ENCODE measurements around the gene ELL2.

Gene ELL2

DNA sequence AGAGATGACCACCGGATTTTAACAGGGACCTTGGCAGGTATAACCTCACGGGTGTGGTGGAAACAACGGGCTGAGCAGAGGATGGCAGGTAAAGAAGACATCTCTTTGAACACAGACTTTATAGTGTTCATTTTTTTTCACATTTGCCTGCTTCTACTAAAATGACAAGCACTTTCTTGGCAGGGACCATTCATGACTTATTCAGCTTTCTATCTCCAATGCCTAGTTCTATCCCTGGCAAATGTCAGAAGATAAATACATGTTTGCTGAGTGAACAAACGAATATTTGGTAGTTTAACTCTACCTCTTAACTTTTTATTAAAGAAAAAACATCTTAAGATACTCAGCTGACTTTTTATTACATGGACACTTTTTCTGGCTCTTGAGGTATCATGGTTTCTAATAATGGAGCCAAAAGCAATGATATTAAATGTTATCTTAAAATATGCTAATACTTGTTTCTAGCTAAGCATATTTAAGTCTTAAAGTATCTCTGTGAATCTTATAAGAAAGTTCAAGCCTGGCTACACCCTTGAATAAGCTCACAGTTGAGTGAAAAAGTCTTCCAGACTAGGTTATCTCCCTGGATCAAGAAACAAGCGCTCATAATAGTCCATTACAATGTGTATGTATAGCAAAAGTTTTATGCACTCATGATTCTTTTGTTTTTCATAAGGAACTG lies 8.5 kb downstream of the ELL2 start:
- DNase-seq: no peak

DNA sequence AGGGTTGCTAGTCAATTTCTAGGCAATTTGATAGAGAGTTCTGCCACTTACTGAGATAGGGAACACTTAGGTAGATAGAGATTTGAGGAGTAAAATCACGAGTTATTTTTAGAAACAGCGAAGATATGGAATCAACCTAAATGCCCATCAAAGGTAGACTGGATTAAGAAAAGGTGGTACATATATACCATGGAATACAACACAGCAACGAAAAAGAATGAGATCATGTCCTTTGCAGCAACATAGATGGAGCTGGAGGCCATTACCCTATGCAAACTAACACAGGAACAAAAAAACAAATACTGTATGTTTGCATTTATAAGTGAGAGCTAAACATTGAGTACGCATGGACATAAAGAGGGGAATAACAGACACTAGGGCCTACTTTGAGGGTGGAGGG lies 9.7 kb downstream of the ELL2 start:
- no peak for DNase-seq

DNA sequence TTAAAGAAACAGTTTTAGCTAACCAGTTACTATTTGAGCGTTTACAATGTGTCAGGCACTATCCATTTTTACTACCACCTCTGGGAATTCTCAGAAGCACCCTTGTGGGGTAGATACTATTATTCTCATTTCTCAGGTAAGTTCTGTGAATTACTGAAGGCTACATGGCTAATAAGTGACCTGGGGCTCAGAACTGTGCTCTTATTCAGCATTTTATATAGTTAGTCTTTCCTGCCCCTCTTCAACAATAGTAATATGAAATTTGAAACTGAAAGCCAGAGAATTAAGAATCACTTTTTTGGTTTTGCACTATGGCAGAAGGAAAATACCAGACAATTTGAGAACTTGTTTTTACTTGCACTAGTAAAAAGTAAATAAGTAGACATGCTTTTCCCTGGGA lies 11.8 kb downstream of the ELL2 start:
- DNase-seq: no peak

DNA sequence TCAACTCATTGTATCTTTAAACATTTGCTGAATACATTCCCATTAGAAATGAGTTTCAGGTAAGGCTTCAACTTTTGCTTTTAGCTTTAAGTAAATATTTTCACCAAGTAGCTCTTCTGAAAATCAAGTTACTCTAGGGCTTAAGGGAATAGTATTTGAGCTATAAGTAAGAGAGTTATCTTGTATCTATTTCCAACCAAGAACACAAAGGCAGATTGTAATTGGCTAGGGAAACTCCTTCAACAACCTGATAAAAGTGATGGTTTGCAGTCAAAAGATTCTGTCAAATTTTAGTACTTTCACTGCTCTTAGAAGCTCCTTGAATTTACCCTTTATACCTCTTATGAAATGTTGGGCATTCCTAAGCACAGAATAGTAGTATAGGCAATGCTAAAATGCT lies 13.0 kb downstream of the ELL2 start:
- no peak for DNase-seq

DNA sequence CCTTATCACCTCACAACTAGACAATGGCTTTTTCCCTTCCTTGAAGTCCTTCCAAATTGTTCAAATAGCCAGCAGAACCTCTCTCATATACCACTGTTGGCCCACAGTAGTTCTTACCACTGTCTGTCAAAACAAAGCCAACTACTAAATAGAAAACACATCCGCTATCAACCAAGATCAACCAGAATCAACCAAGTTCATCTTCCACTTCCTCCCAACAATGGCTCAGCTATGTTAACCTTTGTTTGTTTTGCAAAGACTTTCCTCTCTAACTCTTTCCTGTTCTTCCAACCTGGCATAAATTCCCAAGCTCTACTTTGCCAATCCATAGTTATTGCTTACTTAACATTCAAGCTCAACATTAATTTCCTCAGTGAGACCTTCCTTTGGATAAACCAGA lies 15.2 kb downstream of the ELL2 start:
- no peak for DNase-seq

DNA sequence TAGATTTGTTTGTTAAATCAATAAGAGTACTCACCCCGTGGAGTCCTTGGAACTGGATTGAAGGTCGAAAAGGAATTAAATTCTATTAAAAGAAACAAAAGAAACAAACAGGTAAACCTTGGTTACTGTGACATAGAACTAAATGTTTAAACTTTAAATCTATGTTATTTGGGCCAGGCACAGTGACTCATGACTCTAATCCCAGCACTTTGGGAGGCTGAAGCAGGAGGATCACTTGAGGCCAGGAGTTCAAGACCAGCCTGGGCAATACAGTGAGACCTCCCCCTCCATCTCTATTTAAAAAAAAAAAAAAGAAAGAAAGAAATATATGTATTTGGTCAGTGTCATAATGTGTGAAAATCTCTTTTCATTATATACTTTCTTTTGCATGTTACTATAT lies 18.7 kb downstream of the ELL2 start:
- no peak for DNase-seq

DNA sequence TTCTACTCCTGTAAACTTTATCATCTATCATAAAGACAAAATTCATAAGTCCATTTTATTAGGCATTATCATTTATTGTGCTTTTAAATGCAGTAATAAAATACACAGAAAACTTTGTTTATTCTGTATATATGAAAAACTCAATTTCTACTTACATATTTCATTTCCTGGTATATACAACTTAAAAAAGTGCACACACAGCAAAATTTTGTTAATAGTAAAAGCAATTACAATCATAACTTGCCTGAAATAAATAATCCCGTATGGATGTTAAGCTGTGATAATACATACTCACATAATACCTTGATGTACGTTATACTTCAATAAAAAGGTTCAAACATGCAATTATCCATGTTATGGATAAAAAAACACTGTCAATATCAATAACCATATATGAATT lies 19.2 kb downstream of the ELL2 start:
- no peak for DNase-seq

DNA sequence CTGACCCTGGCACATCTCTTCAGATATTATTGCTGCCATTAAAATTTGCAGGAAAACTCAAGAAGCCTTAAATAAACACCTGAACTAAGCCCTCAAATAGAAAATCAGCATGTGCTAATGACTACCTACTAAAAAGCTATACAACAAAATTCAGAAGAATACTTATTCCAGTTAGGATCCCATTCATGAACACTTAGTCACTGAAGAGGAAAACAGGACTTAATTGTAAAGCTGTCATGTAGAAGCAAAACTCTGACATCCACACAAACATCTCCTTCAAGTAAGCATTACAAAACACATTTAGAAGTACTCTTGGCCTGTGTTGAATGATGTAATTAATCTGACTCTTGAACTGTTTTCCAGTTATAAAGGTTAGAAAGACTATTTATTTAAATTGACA lies 19.9 kb downstream of the ELL2 start:
- DNase-seq: no peak

DNA sequence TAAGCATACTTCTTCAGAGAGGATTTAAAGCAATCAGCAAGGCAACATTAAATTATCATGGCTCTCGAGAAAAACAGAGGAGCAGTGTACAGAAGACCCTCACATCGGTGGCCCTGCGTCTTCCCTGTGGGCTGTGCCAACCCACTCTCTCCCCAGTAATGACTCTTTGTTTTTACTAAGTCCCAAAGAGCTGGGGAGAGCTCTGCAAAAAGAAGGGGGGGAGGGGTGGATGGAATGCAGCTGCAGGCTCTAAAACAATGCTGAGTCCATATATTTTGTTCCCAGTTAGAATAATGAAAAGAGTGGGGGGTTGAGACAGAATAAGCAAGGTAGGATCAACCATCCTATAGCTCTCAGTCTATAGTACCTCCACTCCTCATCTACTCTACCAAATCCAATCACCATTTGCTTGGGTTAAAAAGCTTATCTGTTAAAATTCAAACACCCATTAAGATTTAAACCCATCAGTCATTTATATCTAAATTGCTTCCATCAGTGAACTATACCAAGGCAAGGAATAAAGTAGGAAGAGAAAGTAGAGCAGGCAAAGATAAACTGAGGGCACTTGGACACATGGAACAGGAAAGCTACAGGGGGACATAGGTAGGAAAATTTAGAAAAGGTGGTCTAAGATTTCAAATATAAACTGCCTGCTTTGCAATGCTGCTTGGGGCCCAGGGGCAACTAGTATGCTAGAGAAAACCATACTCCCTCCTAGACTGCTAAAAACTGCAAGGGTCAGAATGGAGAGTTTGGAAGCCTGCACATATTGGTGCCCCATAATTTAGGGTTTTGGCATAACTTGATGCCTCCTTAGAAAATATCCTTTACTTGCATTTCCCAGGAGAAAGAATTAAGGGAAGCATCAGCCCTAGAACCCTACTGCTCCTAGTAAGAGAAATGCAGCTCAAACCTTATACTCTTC lies 20.6 kb downstream of the ELL2 start:
- no peak for DNase-seq

DNA sequence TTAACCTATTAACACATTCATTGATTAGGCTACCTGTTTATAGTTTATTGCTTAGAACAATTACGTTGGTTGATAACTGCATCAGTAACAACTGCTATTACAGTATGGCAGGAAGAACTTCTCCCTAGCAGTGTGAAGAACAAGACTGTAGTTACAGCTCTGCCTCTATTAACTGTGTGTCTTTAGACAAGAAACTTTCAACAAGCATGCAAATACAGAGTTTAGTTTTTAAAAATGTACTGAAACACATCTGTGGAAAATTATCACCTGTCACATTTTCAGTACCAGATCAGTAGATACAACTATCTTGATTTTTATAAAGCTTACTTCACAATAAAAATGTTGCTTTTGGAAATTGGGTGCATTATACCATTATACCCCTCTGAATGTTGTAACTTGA lies 22.2 kb downstream of the ELL2 start:
- DNase-seq: no peak

DNA sequence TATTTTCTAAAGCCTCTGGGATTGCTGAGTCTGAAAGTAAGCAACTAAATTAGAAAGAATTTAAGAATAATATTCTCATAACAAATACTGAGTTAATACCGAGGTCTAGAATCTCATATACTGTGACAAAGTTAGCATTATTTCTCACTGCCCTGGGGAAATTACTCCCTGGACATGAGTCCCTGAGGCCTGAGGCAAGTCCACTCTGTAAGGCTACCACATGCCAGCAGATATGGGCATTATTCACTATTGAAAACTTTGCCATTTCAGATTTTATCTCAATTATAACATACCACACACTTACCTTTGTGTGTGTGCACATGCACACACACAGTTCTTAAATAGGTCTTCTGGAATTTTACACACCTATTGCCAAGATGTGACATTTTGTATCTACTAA lies 22.9 kb downstream of the ELL2 start:
- no peak for DNase-seq

DNA sequence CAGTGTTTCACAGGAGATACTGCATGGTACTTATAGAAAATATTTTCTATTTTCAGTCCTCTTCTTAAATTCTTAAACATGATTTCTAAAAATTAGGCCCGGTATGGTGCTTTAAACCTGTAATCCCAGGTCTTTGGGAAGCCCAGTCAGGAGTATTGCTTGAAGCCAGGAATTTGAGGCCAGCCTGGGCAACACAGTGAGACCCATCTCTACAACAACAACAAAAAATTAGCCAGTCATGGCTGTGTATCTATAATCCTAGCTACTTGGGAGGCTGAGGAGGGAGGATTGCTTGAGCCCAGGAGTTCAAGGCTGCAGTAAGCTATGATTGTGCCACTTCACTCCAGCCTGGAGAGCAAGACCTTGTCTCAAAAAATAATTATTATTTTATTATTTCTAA lies 23.3 kb downstream of the ELL2 start:
- no peak for DNase-seq

DNA sequence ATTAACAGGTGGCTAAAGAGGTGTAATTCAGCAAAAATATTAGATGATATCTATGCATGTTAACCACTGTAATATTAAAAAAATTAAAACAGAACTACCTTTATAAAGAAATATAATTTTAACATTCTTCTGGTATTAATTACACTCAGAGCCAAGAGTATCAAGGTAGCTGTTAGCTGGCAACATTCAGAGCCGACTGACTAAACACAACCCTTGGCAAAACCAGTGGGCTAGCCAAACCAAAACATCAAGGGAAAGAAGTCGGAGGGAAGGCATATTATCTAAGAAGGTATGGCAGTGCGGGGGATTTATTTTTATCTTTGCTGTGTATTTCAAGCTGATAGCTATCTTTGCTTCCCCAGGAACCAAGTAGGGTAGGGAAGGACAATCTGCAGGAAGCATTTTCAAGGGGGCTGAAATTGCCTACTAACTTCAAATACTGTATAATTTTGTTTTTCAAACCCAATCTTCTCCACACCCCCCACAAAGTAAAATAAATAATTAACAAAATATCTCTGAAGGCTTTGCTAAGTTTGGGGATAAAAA lies 24.0 kb downstream of the ELL2 start:
- no peak for DNase-seq

DNA sequence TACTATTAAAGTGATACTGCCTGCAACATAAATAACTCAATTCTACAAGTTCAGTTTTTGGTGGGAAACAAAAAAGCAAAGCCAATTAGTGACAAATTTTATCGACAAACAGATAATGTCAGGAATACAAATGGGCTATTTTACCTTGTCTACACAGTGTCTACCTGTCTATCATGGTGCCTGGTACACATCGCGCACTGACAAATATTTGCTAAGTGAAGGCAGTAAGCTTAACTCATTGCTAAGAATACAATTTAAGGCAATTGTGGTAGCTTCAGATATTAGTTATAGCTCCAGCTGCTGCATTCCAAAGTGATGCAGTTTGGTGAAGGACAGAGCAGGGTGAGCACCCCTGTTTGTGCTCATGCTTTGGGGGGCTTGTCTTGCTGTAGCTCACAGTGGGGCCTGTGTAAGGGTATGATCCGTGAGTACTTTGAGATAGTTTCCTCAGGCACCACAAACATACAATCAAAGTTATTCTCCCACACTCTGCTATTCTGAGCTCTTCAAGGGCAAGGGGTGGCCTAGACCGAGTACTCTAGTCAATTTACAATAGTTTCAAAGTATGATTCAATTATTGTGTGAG lies 24.7 kb downstream of the ELL2 start:
- no peak for DNase-seq

DNA sequence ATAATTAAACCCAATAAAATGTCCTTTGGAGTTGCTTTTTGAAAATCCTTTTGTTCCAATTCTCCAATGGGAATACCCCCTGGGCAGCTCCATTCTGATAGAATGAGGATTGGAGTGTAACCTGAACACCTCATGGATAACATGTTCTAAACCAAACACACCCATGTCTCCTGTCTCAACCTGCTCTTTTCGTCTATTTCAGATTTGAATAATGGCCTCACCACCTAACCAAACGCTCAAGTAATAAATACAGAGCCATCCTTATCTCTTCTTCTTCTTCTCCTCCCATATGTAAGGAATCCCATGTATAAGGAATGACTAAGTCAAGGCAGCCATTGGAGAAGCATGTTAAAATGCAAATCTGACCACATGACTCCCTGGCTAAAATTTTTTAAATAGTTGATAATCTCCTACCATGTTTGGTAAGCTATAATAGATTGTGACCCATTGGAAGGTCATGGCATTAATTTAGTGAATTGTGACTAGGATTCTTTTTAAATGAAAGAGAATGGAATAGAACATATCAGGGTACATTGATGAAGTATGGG lies 26.0 kb downstream of the ELL2 start:
- DNase-seq: no peak

DNA sequence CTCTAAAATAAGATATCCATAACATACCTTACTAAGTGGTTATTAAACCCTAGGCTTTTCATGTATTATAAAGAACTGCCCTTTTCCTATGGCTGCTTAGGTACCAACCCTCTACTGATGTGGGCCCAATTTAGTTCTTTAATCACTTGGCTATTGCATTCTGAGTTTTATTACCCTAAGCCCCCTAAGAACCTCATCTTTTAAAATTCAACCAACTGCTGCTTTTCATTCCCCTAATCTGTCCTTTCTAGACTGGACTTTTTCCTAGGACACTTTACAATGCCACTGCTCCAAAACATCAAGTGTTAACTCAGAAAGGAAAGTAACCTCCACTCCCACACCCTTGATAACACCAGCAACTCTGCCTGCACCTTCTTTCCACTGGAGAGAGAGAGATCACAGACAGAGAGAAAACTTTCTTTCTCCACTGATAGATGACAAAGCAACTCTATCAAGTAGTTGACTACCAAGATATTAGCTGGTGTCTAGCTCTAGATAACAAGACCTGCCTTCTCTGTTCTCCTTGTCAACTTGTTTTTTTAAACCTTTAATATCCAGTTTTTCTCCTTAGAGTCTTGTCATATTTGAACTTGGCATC lies 27.3 kb downstream of the ELL2 start:
- no peak for DNase-seq

DNA sequence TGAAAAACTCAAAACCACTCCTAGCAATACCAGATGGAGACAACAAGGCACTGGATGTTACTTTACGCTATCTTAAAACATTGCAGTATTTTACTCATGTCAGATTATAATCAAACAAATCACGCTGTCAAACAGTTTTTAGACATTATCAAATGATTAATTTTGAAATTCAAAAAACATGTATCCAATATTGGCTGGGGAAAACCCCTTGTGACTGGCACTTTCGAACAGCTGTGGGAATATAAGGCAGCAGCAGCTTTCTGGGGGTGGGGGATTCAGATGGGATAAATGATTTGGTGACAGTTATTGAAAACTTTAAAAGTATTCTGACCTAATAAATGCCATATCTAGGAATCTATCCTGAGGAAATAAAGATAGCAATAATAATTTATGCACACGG lies 28.7 kb downstream of the ELL2 start:
- no peak for DNase-seq

DNA sequence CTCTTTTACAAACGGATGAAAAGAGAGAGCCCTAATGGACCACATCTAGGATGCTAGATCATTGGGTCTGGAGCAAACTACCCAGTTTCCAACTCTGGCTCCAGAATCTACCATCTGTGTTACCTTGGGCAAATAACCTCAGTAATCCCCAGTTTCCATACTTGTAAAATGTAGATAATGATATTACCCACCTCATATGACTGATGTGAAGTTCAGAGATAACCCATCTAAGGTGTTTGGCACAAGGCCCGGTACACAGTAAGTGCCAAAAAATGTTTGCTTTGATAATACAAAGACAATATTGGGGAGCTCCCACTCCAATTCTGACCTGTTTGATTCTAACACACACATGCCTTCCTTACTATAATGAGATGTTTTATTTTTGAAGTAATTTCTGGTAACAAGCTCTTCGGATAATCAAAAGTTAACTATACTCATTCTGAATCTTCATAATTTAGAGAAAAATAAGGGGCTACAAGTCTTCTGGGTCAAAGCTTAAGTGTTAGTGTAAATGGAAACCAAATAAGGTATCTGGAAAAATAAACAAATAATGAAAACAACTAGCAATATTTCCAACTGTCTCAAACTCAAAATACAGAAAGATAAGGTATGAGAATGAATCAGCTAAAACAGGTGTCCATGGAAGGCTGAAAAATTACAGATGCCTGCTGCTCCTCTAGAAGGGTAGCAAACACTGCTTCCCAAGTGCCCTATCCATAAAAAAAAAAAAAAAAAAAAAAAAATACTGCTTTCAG lies 30.4 kb downstream of the ELL2 start:
- peak; percentile 19 for DNase-seq

DNA sequence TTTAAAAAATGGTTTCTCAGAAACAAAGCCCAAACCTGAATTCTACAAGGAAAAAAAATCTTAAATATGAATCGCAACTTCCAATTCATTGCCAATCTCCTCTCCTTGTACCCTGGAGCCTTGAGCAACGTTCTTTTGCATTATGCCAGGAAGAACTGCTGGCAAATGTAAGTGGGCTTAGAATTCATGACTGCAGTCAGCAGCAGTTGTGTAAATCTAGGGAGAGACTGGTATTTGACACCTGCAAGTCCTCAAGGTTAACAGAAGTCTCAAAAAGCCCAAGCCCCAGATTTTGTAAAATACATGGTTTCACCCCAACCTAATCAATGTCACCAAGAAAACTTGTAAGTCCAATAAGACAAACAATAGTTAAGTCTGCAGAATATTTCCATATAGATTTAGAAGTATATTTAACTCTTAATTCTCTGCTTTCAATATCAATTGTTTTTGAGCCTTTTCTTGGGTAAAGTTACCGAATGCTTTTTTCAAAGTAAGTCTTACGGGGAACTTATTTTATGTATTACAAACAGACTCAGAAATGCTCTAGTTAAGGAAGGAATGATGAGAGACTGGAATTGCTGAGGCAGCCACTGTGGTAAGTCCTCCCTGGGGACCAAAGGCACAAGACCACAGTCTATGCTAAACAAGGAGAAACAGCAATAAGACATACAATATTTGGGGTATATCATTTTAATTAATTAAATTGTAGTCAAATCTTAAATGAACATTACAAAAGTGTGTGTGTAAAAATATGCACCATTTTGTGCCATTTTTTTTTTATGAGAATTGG lies 31.3 kb downstream of the ELL2 start:
- DNase-seq: no peak

DNA sequence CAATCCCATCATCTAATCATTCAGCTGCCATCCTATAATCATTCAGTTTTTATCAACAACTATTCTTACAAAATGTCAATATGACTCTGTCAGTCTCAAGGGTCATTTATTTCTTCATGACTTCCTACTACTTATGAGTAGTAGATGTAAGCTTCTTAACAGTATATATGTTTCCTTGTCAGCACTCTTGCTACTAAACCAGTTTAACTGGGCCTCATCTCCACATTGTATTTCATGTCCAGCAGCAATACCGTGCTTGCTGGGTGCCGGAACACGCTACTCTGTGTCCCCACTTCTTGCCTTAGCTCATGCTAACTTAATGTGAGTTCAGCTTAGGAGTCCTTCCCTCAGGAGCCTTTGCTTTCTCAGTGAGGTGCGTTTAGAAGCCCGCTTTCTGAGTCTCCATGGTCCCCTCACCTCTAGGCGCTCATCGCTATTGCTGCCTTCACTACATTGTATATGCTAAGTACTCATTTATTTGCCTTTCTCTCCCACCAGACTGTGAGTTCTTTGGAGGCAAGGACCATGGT lies 32.9 kb downstream of the ELL2 start:
- no peak for DNase-seq
